H1 (cell line): Measurements from ENCODE around the gene UGT1A6. TPM values are rescaled to one million over a fixed set of nuclear protein-coding genes. Genes with fewer than 3 reads are reported as not detected.

Experiments
- CTCF ChIA-PET: fragments of 300-600 bp; sonication (Branson Sonifier 250); formaldehyde crosslinking; loops from one replicate; lab custom pipeline; 2021; ENCODE audit not compliant: partially characterized antibody; lab: Charles Lee
- POLR2A ChIA-PET: fragments of 300-600 bp; sonication (Branson Sonifier 250); formaldehyde crosslinking; loops from one replicate; lab custom pipeline; 2021; ENCODE audit warnings: inconsistent platforms; ENCODE audit not compliant: partially characterized antibody; lab: Charles Lee
- DNase-seq, 2 experiments: peaks; one replicate each; pipeline versions ENCODE4 v3.0.0 to v3.0.0-alpha.2; 2010 to 2022; ENCODE audit warnings: low spot score in 2 of 2, low read depth in 1 of 2, mixed read lengths in 1 of 2
- FAIRE-seq: peaks from 2 replicates; lab custom pipeline; 2011; peaks lifted over from hg19 to GRCh38; lab: Jason Lieb, UNC
- H2AFZ ChIP-seq: 2 replicates; pipeline ENCODE4 v1.8.1; 2012; ENCODE audit warnings: low read length, inconsistent platforms
- H2AK5ac ChIP-seq: 2 replicates; pipeline ENCODE4 v1.6.1; 2013; ENCODE audit warnings: low read depth, low read length
- H2BK120ac ChIP-seq: replicated peaks from 2 replicates; pipeline ENCODE3; 2013; ENCODE audit warnings: low read depth, low read length, inconsistent platforms
- H2BK12ac ChIP-seq: 2 replicates; pipeline ENCODE4 v1.6.1; 2013; ENCODE audit warnings: low read depth, low read length
- H2BK15ac ChIP-seq: 2 replicates; pipeline ENCODE4 v1.6.1; 2013; ENCODE audit warnings: low read length
- H2BK20ac ChIP-seq: 2 replicates; pipeline ENCODE4 v1.6.1; 2013; ENCODE audit warnings: low read length
- H2BK5ac ChIP-seq: 2 replicates; pipeline ENCODE4 v1.6.1; 2013; ENCODE audit warnings: low read depth, low read length
- H3K14ac ChIP-seq: 2 replicates; pipeline ENCODE4 v1.6.1; 2013; ENCODE audit warnings: inconsistent platforms; ENCODE audit not compliant: insufficient read length
- H3K18ac ChIP-seq: 2 replicates; pipeline ENCODE4 v1.6.1; 2013; ENCODE audit warnings: low read length; ENCODE audit errors: extremely low read depth
- H3K23ac ChIP-seq: 2 replicates; pipeline ENCODE4 v1.6.1; 2013; ENCODE audit warnings: inconsistent platforms; ENCODE audit not compliant: insufficient read length
- H3K23me2 ChIP-seq: 2 replicates; pipeline ENCODE4 v1.6.1; 2013; ENCODE audit warnings: low read depth, low read length
- H3K27ac ChIP-seq: 2 replicates; pipeline ENCODE4 v1.6.1; 2011; ENCODE audit warnings: low read depth, low read length, inconsistent platforms
- H3K27me3 ChIP-seq, 4 experiments: replicated peaks in 1 of 4; 1 replicate in 1 of 4; 2 replicates in 3 of 4; pipeline versions ENCODE4 v1.6.1 to v1.8.1; 2011 to 2013; ENCODE audit warnings: low read length in 3 of 4, mild to moderate bottlenecking in 3 of 4, inconsistent platforms in 2 of 4, mixed read lengths in 2 of 4, moderate library complexity in 1 of 4; ENCODE audit not compliant: control insufficient read depth in 3 of 4, insufficient read depth in 3 of 4; ENCODE audit errors: extremely low read depth in 1 of 4
- H3K36me3 ChIP-seq, 4 experiments: 2 replicates each; pipeline versions ENCODE4 v1.6.1 to v1.8.1; 2011 to 2013; ENCODE audit warnings: mild to moderate bottlenecking in 4 of 4, low read length in 3 of 4, moderate library complexity in 2 of 4, control low read depth in 1 of 4, inconsistent platforms in 1 of 4; ENCODE audit not compliant: insufficient read depth in 4 of 4, control insufficient read depth in 2 of 4
- H3K4ac ChIP-seq: replicated peaks from 2 replicates; pipeline ENCODE3; 2013; ENCODE audit warnings: low read length, low read depth, mixed read lengths, inconsistent platforms; ENCODE audit not compliant: insufficient read length
- H3K4me1 ChIP-seq, 4 experiments: replicated peaks in 1 of 4; 1 replicate in 1 of 4; 2 replicates in 3 of 4; pipeline versions ENCODE4 v1.6.1 to v1.8.1; 2011 to 2013; ENCODE audit warnings: low read length in 3 of 4, inconsistent platforms in 2 of 4, mixed read lengths in 1 of 4; ENCODE audit not compliant: insufficient read depth in 4 of 4, control insufficient read depth in 3 of 4
- H3K4me2 ChIP-seq, 2 experiments: 2 replicates each; pipeline versions ENCODE4 v1.6.1 to v1.8.1; 2011 to 2013; ENCODE audit warnings: low read depth in 2 of 2, low read length in 2 of 2, control low read depth in 1 of 2, inconsistent platforms in 1 of 2, mild to moderate bottlenecking in 1 of 2; ENCODE audit not compliant: insufficient read depth in 1 of 2
- H3K4me3 ChIP-seq, 4 experiments: fragments of 200-600, 300-600 bp in 1 of 4; sonication (generic), shearing (Covaris generic), sonication (Bioruptor Twin) in 1 of 4; 2 replicates each; pipeline versions ENCODE4 v1.5.1 to v1.8.1; 2011 to 2016; ENCODE audit warnings: low read length in 4 of 4, low read depth in 3 of 4, control low read depth in 2 of 4, inconsistent platforms in 2 of 4, mild to moderate bottlenecking in 2 of 4, mixed read lengths in 1 of 4, moderate library complexity in 1 of 4; ENCODE audit not compliant: insufficient read depth in 2 of 4; ENCODE audit errors: extremely low read depth in 1 of 4
- H3K56ac ChIP-seq: replicated peaks from 2 replicates; pipeline ENCODE3; 2013; ENCODE audit warnings: low read depth, mild to moderate bottlenecking, mixed read lengths, low read length, inconsistent platforms; ENCODE audit not compliant: insufficient read length
- H3K79me1 ChIP-seq: 2 replicates; pipeline ENCODE4 v1.6.1; 2013; ENCODE audit warnings: low read depth, low read length, control low read depth
- H3K79me2 ChIP-seq, 2 experiments: 2 replicates each; pipeline versions ENCODE4 v1.6.1 to v1.8.1; 2012 to 2013; ENCODE audit warnings: low read length in 2 of 2, mild to moderate bottlenecking in 2 of 2, inconsistent platforms in 1 of 2; ENCODE audit not compliant: insufficient read depth in 2 of 2, control insufficient read depth in 1 of 2
- H3K9ac ChIP-seq, 4 experiments: replicated peaks in 1 of 4; 1 replicate in 1 of 4; 2 replicates in 3 of 4; pipeline versions ENCODE4 v1.6.1 to v1.8.1; 2011 to 2013; ENCODE audit warnings: low read depth in 3 of 4, low read length in 3 of 4, control low read depth in 2 of 4, mild to moderate bottlenecking in 2 of 4, moderate library complexity in 2 of 4, inconsistent platforms in 1 of 4; ENCODE audit errors: extremely low read depth in 1 of 4
- H3K9me3 ChIP-seq, 2 experiments: 2 replicates each; pipeline versions ENCODE4 v1.6.1 to v1.8.1; 2012 to 2013; ENCODE audit warnings: mild to moderate bottlenecking in 2 of 2, moderate library complexity in 2 of 2, control low read depth in 1 of 2, inconsistent platforms in 1 of 2, low read depth in 1 of 2, low read length in 1 of 2, mixed read lengths in 1 of 2; ENCODE audit not compliant: insufficient read depth in 2 of 2
- H4K20me1 ChIP-seq, 2 experiments: replicated peaks in 1 of 2; 2 replicates each; pipeline versions ENCODE3 to v1.8.1; 2011 to 2013; ENCODE audit warnings: inconsistent platforms in 2 of 2, low read length in 2 of 2, mild to moderate bottlenecking in 1 of 2; ENCODE audit not compliant: insufficient read depth in 2 of 2, control insufficient read depth in 1 of 2
- H4K5ac ChIP-seq: 2 replicates; pipeline ENCODE4 v1.6.1; 2013; ENCODE audit warnings: low read length, low read depth, mixed read lengths, inconsistent platforms; ENCODE audit not compliant: insufficient read length
- H4K8ac ChIP-seq: 2 replicates; pipeline ENCODE4 v1.8.0; 2013; ENCODE audit warnings: mild to moderate bottlenecking, moderate library complexity, low read length, inconsistent platforms; ENCODE audit not compliant: insufficient read depth; ENCODE audit errors: extremely low read depth
- H4K91ac ChIP-seq: replicated peaks from 2 replicates; pipeline ENCODE3; 2013; ENCODE audit warnings: low read length, mixed read lengths, inconsistent platforms; ENCODE audit not compliant: insufficient read length
- EZH2 ChIP-seq: fragments of 200-600 bp; sonication (generic); IDR thresholded peaks from 2 replicates; pipeline ENCODE4 v1.7.1; 2012; ENCODE audit warnings: low read depth, mild to moderate bottlenecking, moderate library complexity, low read length, inconsistent platforms; ENCODE audit not compliant: severe bottlenecking
- WGBS, 2 experiments: shearing (Covaris generic) in 1 of 2; methylation state at CpG; one replicate each; pipeline versions ENCODE4 v1.1.6 to v1.1.7; 2013 to 2015; ENCODE audit warnings: low lambda C conversion rate in 2 of 2, mixed read lengths in 2 of 2, inconsistent platforms in 1 of 2, low coverage in 1 of 2, missing lambda C conversion rate in 1 of 2; ENCODE audit not compliant: insufficient replicate concordance in 2 of 2, insufficient coverage in 1 of 2, insufficient read length in 1 of 2; ENCODE audit errors: extremely low coverage in 1 of 2, missing lambda C conversion rate in 1 of 2; 5-methylcytosine and 5-hydroxymethylcytosine counted together
- polyA plus RNA-seq, 7 experiments: library from polyadenylated mRNA; depleted of rRNA in 3 of 7; stranded (reverse) in 5 of 7; unstranded in 2 of 7; fragments of >200 nt in 5 of 7; fragments of 200-250 nt in 2 of 7; gene quantifications; 1 replicate in 5 of 7; 2 replicates in 1 of 7; 4 replicates in 1 of 7; pipeline versions ENCODE4 v1.2.1 to v1.2.3, GENCODE V29; 2011 to 2013; ENCODE audit warnings: missing spikeins in 2 of 7, mixed read lengths in 2 of 7
- total RNA-seq: library from RNA; stranded (reverse); fragmentation: NEBNext Ultra II Directional; extraction: Animal tissue kit (Norgen Biotek cat#: 25700); gene quantifications from 2 replicates; pipeline ENCODE4 v1.2.1, GENCODE V29; 2021

UGT1A6 gene
- total and polyA plus RNA-seq, 2 of the 8 experiments (the other 6 are each of a cell fraction or from before 2014, with no cell fraction given) = not detected

DNA sequence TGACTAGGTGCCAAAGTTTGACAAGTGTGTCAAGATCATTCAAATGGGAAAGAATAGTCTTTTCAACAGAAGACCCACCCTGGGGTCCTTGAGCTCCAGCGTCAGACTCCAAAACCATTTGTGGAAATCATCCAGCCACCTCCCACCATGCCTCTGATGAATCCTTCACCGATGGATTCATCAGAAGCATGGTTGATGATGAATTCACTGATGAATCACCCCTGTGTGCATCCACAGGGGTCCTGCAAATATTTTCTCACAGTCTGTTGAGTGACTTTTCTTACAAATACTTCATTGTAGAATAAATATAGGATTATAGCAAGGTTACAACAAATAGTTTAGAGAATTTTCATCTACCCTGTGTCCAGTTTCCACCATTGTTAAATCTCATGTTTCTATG is 16.6 kb upstream of the UGT1A6 start:
- H2AK5ac ChIP-seq = no peak overlapping the region
- H3K18ac ChIP-seq = no peak overlapping the region
- H3K4me3 ChIP-seq = no peak overlapping the region
- H3K79me1 ChIP-seq = no peaks in the 10 kb centered on the region
- no peak overlapping the region for H3K4me2 ChIP-seq
- H4K91ac ChIP-seq = no peak overlapping the region
- FAIRE-seq (no peak), DNase-seq (no peak)
- ChIA-PET CTCF (interaction anchor here (0.8 kb wide), 1 partner anchor 579 kb away, joined by 3 read pairs; no protein-coding TSS in a partner anchor), POLR2A (no interaction called here)
- no peaks in the 10 kb centered on the region for H3K23me2 ChIP-seq
- H3K56ac ChIP-seq = no peak overlapping the region
- H4K5ac ChIP-seq = no peak overlapping the region
- no peaks in the 10 kb centered on the region for H3K36me3 ChIP-seq
- no peak overlapping the region for H2AFZ ChIP-seq
- no peak overlapping the region for H2BK15ac ChIP-seq
- H2BK12ac ChIP-seq = no peak overlapping the region
- WGBS, 2 experiments = 88% methylated on average over 2 of the region's 2 CpGs; no CpG with 5 or more reads in 1 of the 2 experiments
- no peak overlapping the region for H3K23ac ChIP-seq
- no peaks in the 10 kb centered on the region; a peak in 1 of 7 replicates for H3K4me1 ChIP-seq
- H2BK5ac ChIP-seq = no peak overlapping the region
- H3K4ac ChIP-seq = no peak overlapping the region
- no peak overlapping the region for H4K8ac ChIP-seq
- no peaks in the 10 kb centered on the region for H4K20me1 ChIP-seq
- H2BK20ac ChIP-seq = no peak overlapping the region
- no peak overlapping the region for H2BK120ac ChIP-seq
- no peaks in the 10 kb centered on the region for H3K9me3 ChIP-seq
- H3K27ac ChIP-seq = no peak overlapping the region
- no peak overlapping the region for H3K14ac ChIP-seq
- no peak for TF ChIP-seq EZH2
- no peaks in the 10 kb centered on the region for H3K79me2 ChIP-seq
- H3K9ac ChIP-seq = no peak overlapping the region
- H3K27me3 ChIP-seq = no peaks in the 10 kb centered on the region
